Right lobe of liver (tissue), 4 donors: ENCODE results near the gene IL13RA1.

ENCODE experiments used
- POLR2A ChIP-seq: fragments of 450-650 bp; IDR thresholded peaks from one replicate; pipeline ENCODE4 v1.6.1; 2017; ENCODE audit warnings: antibody characterized with exemption, mild to moderate bottlenecking
- TF ChIP-seq, protein P1 (sequence below), 4 donors: fragments of 200-600 bp in 3 of 4; fragments of 450-650 bp in 1 of 4; IDR thresholded peaks; one replicate each; pipeline versions ENCODE4 v1.5.1 to v1.8.0; 2016 to 2022; ENCODE audit warnings: antibody characterized with exemption in 4 of 4, mild to moderate bottlenecking in 2 of 4
- donor health status: DM: no; HTN: no; CAD: no.
- donor health status: DM: no; HTN: no; CAD: no.
- donor health status: DM: no; HTN: yes; CAD: no.

DNA sequence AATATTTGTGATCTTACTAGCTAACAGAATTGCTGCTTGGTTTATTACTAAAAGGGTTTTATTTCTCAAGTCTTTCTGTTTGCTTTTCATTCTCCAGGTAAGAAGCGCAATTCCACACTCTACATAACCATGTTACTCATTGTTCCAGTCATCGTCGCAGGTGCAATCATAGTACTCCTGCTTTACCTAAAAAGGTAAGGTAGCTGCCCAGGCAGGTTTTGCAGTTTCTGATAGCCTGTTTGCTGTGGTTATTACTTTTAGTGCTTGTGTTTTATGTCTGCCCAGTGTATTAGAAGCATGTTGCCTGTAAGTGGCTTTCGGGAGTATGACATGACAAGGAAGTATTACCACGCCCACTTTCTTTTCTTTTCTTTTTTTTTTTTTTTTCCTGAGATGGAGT is 46.4 kb downstream of the IL13RA1 start:
- TF ChIP-seq, protein P1, sequence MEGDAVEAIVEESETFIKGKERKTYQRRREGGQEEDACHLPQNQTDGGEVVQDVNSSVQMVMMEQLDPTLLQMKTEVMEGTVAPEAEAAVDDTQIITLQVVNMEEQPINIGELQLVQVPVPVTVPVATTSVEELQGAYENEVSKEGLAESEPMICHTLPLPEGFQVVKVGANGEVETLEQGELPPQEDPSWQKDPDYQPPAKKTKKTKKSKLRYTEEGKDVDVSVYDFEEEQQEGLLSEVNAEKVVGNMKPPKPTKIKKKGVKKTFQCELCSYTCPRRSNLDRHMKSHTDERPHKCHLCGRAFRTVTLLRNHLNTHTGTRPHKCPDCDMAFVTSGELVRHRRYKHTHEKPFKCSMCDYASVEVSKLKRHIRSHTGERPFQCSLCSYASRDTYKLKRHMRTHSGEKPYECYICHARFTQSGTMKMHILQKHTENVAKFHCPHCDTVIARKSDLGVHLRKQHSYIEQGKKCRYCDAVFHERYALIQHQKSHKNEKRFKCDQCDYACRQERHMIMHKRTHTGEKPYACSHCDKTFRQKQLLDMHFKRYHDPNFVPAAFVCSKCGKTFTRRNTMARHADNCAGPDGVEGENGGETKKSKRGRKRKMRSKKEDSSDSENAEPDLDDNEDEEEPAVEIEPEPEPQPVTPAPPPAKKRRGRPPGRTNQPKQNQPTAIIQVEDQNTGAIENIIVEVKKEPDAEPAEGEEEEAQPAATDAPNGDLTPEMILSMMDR (IDR thresholded peaks at IDR 0.05): no peak
- no peak for TF ChIP-seq POLR2A
